Hepatocyte (in vitro differentiated cells): ENCODE measurements around the gene KNOP1. TPM values are rescaled to one million over a fixed set of nuclear protein-coding genes. Genes with fewer than 3 reads are reported as not detected.
"Not testable (repeated sequence)": the region's sequence is repeated elsewhere in the genome, so short reads cannot be mapped to it uniquely, and the experiment has no call there.

Source experiments
- DNase-seq: peaks from one replicate; pipeline ENCODE4 v3.0.0-alpha.2; 2016; ENCODE audit warnings: low spot score
- H2AFZ ChIP-seq: fragments of 200-600 bp; sonication (generic); 2 replicates; pipeline ENCODE4 v1.6.0; 2016; ENCODE audit warnings: antibody characterized with exemption, mild to moderate bottlenecking
- H3K27ac ChIP-seq: fragments of 200-600 bp; sonication (generic); 2 replicates; pipeline ENCODE4 v1.5.1; 2016; ENCODE audit warnings: mild to moderate bottlenecking
- H3K27me3 ChIP-seq: fragments of 200-600 bp; sonication (generic); 2 replicates; pipeline ENCODE4 v1.6.1; 2016
- H3K36me3 ChIP-seq: fragments of 200-600 bp; sonication (generic); replicated peaks from 2 replicates; pipeline ENCODE4 v1.5.1; 2016; ENCODE audit warnings: low read depth; ENCODE audit not compliant: insufficient read depth
- H3K4me1 ChIP-seq: fragments of 200-600 bp; sonication (generic); 2 replicates; pipeline ENCODE4 v1.5.1; 2016; ENCODE audit warnings: mild to moderate bottlenecking, moderate library complexity; ENCODE audit not compliant: insufficient read depth
- H3K4me2 ChIP-seq: fragments of 200-600 bp; sonication (generic); 2 replicates; pipeline ENCODE4 v1.6.0; 2016
- H3K4me3 ChIP-seq: fragments of 200-600 bp; sonication (generic); 2 replicates; pipeline ENCODE4 v1.5.1; 2016; ENCODE audit warnings: mild to moderate bottlenecking
- H3K79me2 ChIP-seq: fragments of 200-600 bp; sonication (generic); 2 replicates; pipeline ENCODE4 v1.6.0; 2017; ENCODE audit warnings: mild to moderate bottlenecking
- H3K9me2 ChIP-seq: fragments of 200-600 bp; sonication (generic); replicated peaks from 2 replicates; pipeline ENCODE4 v1.6.0; 2017; ENCODE audit warnings: mild to moderate bottlenecking; ENCODE audit not compliant: insufficient read depth
- H3K9me3 ChIP-seq: fragments of 200-600 bp; sonication (generic); 2 replicates; pipeline ENCODE4 v1.5.1; 2016; ENCODE audit warnings: low read depth, mild to moderate bottlenecking
- H4K20me1 ChIP-seq: fragments of 200-600 bp; sonication (generic); 2 replicates; pipeline ENCODE4 v1.6.0; 2016; ENCODE audit warnings: mild to moderate bottlenecking; ENCODE audit not compliant: insufficient read depth, poor library complexity, severe bottlenecking
- CTCF ChIP-seq: fragments of 200-600 bp; sonication (generic); IDR thresholded peaks from 2 replicates; pipeline ENCODE4 v1.5.1; 2016; ENCODE audit warnings: antibody characterized with exemption, mild to moderate bottlenecking; ENCODE audit not compliant: poor library complexity
- EZH2 ChIP-seq: fragments of 200-600 bp; sonication (generic); IDR thresholded peaks from 2 replicates; pipeline ENCODE4 v1.6.1; 2016; ENCODE audit warnings: antibody characterized with exemption, mild to moderate bottlenecking, borderline replicate concordance
- EZH2phosphoT487 ChIP-seq: fragments of 200-600 bp; sonication (generic); IDR thresholded peaks from one replicate; pipeline ENCODE4 v1.6.1; 2018; ENCODE audit warnings: antibody characterized with exemption, mild to moderate bottlenecking, low read depth, moderate library complexity; ENCODE audit not compliant: unreplicated experiment, severe bottlenecking
- WGBS: methylation state at CpG from one replicate; pipeline ENCODE4 v1.1.6; 2016; ENCODE audit warnings: low lambda C conversion rate; ENCODE audit errors: missing lambda C conversion rate; 5-methylcytosine and 5-hydroxymethylcytosine counted together
- polyA plus RNA-seq: library from polyadenylated mRNA; unstranded; fragments of >200 nt; fragmentation: Nextera tagmentation; extraction: Ambion mirVana; gene quantifications from 2 replicates; pipeline ENCODE4 v1.2.1, GENCODE V29; 2016
- total RNA-seq: library from RNA; depleted of rRNA; stranded (reverse); fragments of >200 nt; gene quantifications from 2 replicates; pipeline ENCODE4 v1.2.3, GENCODE V29; 2014

KNOP1 gene
- total and polyA plus RNA-seq, 2 experiments from 2014 or later = 19.4 to 30.4 TPM

- Histone ChIP-seq H3K36me3 (no peaks in the 10 kb centered on the region), H3K79me2 (peaks cover 58% of the 10 kb centered on the region), H3K4me2 (peak overlapping the region; percentile 91), H3K4me1 (peaks cover 18% of the 10 kb centered on the region), H2AFZ (peak overlapping the region; percentile 96), H3K9me3 (no peaks in the 10 kb centered on the region), H3K27ac (peak overlapping the region; percentile 82), H4K20me1 (no peaks in the 10 kb centered on the region), H3K9me2 (no peaks in the 10 kb centered on the region), H3K27me3 (no peaks in the 10 kb centered on the region), H3K4me3 (peak overlapping the region; percentile 96)
- peak; percentile 37 for DNase-seq
- WGBS = under 1% methylated on average over 21 of the region's 21 CpGs
- no peak for TF ChIP-seq CTCF
- TF ChIP-seq EZH2phosphoT487 = no peak
- no peak for TF ChIP-seq EZH2
Measured at GRCh38 chr16:19718624-19718965, 568 bp upstream of the KNOP1 start.

GRCh38 chr16:19717314-19717713, 713 bp downstream of the KNOP1 start:
- Histone ChIP-seq H3K4me3 (peak overlapping the region; percentile 96), H3K36me3 (no peaks in the 10 kb centered on the region), H3K27me3 (no peaks in the 10 kb centered on the region), H3K9me2 (no peaks in the 10 kb centered on the region), H2AFZ (peak overlapping the region; percentile 93), H3K79me2 (peaks cover 68% of the 10 kb centered on the region), H3K27ac (peak overlapping the region; percentile 82), H3K4me1 (peaks cover 18% of the 10 kb centered on the region), H3K9me3 (no peaks in the 10 kb centered on the region), H3K4me2 (peak overlapping the region; percentile 91), H4K20me1 (no peaks in the 10 kb centered on the region)
- TF ChIP-seq CTCF = no peak
- TF ChIP-seq EZH2phosphoT487 = no peak
- no peak for TF ChIP-seq EZH2
- under 1% methylated on average over 10 of the region's 10 CpGs for WGBS
- DNase-seq = no peak

- H4K20me1 ChIP-seq, H3K9me2 ChIP-seq, H3K9me3 ChIP-seq, H3K36me3 ChIP-seq, H3K27me3 ChIP-seq, DNase-seq: not testable (repeated sequence)
- Histone ChIP-seq H3K4me1 (peaks cover 18% of the 10 kb centered on the region), H3K4me3 (peak overlapping the region; percentile 96), H3K4me2 (peak overlapping the region; percentile 91), H3K79me2 (peaks cover 68% of the 10 kb centered on the region), H2AFZ (peak overlapping the region; percentile 93), H3K27ac (peak overlapping the region; percentile 82)
- WGBS = 19% methylated on average over 11 of the region's 11 CpGs
Measured at GRCh38 chr16:19716728-19717127, 1.3 kb downstream of the KNOP1 start.

GRCh38 chr16:19716183-19716582, 1.8 kb downstream of the KNOP1 start:
- Histone ChIP-seq H3K4me3 (no peak overlapping the region), H3K9me3 (no peaks in the 10 kb centered on the region), H4K20me1 (no peaks in the 10 kb centered on the region), H3K27me3 (no peaks in the 10 kb centered on the region), H3K36me3 (no peaks in the 10 kb centered on the region), H2AFZ (no peak overlapping the region), H3K4me1 (peaks cover 18% of the 10 kb centered on the region), H3K27ac (no peak overlapping the region), H3K4me2 (peak overlapping the region; percentile 91), H3K79me2 (peaks cover 68% of the 10 kb centered on the region), H3K9me2 (no peaks in the 10 kb centered on the region)
- no peak for TF ChIP-seq CTCF
- TF ChIP-seq EZH2phosphoT487 = no peak
- no peak for TF ChIP-seq EZH2
- no peak for DNase-seq
- 67% methylated on average over 1 of the region's 1 CpG for WGBS
